K562 (cell line): ENCODE measurements around the gene S100G. TPM values are rescaled to one million over a fixed set of nuclear protein-coding genes. Genes with fewer than 3 reads are reported as not detected.
A peak's percentile ranks its signal among the peaks of the same experiment; 100 is the strongest.

Source experiments
- ESRRB ChIP-seq: fragments of 250-450 bp; sonication (Bioruptor Pico); IDR thresholded peaks from 2 replicates; pipeline ENCODE4 v1.5.0; 2020; ENCODE audit warnings: mild to moderate bottlenecking, moderate library complexity, borderline replicate concordance
- NCOA1 ChIP-seq: fragments of 450-650 bp; IDR thresholded peaks from 2 replicates; pipeline ENCODE4 v1.6.1; 2016; ENCODE audit warnings: low read depth
- NFATC3 ChIP-seq: fragments of 450-650 bp; IDR thresholded peaks from 2 replicates; pipeline ENCODE4 v1.6.1; 2017; ENCODE audit warnings: mild to moderate bottlenecking
- PPARD ChIP-seq: fragments of 250-450 bp; sonication (Bioruptor Pico); IDR thresholded peaks from 2 replicates; pipeline ENCODE4 v1.8.0; 2022; ENCODE audit warnings: inconsistent platforms, mild to moderate bottlenecking, moderate library complexity
- ZNF707 ChIP-seq: fragments of 250-450 bp; sonication (Bioruptor Pico); conservative IDR thresholded peaks from 2 replicates; pipeline ENCODE4 v1.8.0; 2022; ENCODE audit warnings: inconsistent platforms, mild to moderate bottlenecking, moderate library complexity
- polyA plus RNA-seq, 8 experiments: library from polyadenylated mRNA; depleted of rRNA in 4 of 8; stranded (reverse) in 5 of 8; unstranded in 3 of 8; fragments of >200 nt; fragmentation: Nextera tagmentation in 2 of 8; fragmentation: Illumina TruSeq in 1 of 8; extraction: Ambion mirVana in 2 of 8; extraction: Trizol in 1 of 8; gene quantifications; 2 replicates each; pipeline versions ENCODE4 v1.2.1 to v1.2.3, GENCODE V29; 2011 to 2014; ENCODE audit warnings: inconsistent platforms in 1 of 8, missing spikeins in 1 of 8
- total RNA-seq, 7 experiments: library from RNA; depleted of rRNA in 6 of 7; stranded (reverse); fragments of >200 nt in 6 of 7; fragmentation: Illumina TruSeq in 2 of 7; extraction: Trizol in 2 of 7; gene quantifications; 2 replicates each; pipeline versions ENCODE4 v1.2.1 to v1.2.3, GENCODE V29; 2011 to 2021; ENCODE audit warnings: low replicate concordance in 1 of 7
- TF ChIP-seq, protein P1 (sequence below), 2 experiments: fragments of 450-650 bp; formaldehyde crosslinking in 1 of 2; IDR thresholded peaks; 2 replicates each; pipeline versions ENCODE4 v1.4.0 to v1.6.1; 2014 to 2020; ENCODE audit warnings: mild to moderate bottlenecking in 2 of 2, borderline replicate concordance in 1 of 2, low read depth in 1 of 2
- TF ChIP-seq, protein P2 (sequence below), 3 experiments: IDR thresholded peaks in 2 of 3; conservative IDR thresholded peaks in 1 of 3; 2 replicates each; pipeline ENCODE4 v1.5.1; 2011 to 2012; ENCODE audit warnings: low read length in 3 of 3, mild to moderate bottlenecking in 3 of 3, control low read depth in 2 of 3, improper control_type of control experiment in 1 of 3, inconsistent platforms in 1 of 3, low read depth in 1 of 3, mixed read lengths in 1 of 3, moderate library complexity in 1 of 3; ENCODE audit not compliant: insufficient read depth in 2 of 3
- TF ChIP-seq, protein P3 (sequence below), 3 experiments: fragments of 200-800 bp in 1 of 3; fragments of 250-450 bp in 1 of 3; fragments of 450-650 bp in 1 of 3; sonication (Bioruptor Pico) in 1 of 3; sonication (Bioruptor generic) in 1 of 3; formaldehyde crosslinking in 1 of 3; IDR thresholded peaks; 2 replicates each; pipeline versions ENCODE4 v1.6.1 to v1.8.0; 2016 to 2022; ENCODE audit warnings: mild to moderate bottlenecking in 2 of 3, missing genetic modification characterization in 2 of 3, missing compliant biosample characterization in 1 of 3, moderate library complexity in 1 of 3

S100G gene
- total and polyA plus RNA-seq, 9 of the 15 experiments (the other 6 are each of a cell fraction or from before 2014, with no cell fraction given) = not detected

DNA sequence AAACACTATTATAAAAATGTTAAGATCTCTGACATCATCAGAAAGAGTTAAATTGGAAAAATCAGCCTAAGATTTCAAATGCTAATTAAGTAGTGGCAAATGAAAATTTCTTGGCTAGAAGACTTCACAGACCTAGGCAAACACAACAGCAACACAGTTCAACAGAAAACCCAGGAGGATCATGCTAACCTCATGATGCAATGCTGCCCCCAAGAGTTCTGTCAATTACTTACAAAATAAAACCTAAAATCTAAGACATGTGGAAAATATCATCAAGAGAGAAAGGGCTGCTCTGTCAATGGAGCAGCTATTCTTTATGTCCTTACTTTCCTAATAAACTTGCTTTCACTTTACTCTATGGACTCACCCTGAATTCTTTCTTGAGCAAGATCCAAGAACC is 21.0 kb downstream of the S100G start (continued):
- TF ChIP-seq, protein P1, sequence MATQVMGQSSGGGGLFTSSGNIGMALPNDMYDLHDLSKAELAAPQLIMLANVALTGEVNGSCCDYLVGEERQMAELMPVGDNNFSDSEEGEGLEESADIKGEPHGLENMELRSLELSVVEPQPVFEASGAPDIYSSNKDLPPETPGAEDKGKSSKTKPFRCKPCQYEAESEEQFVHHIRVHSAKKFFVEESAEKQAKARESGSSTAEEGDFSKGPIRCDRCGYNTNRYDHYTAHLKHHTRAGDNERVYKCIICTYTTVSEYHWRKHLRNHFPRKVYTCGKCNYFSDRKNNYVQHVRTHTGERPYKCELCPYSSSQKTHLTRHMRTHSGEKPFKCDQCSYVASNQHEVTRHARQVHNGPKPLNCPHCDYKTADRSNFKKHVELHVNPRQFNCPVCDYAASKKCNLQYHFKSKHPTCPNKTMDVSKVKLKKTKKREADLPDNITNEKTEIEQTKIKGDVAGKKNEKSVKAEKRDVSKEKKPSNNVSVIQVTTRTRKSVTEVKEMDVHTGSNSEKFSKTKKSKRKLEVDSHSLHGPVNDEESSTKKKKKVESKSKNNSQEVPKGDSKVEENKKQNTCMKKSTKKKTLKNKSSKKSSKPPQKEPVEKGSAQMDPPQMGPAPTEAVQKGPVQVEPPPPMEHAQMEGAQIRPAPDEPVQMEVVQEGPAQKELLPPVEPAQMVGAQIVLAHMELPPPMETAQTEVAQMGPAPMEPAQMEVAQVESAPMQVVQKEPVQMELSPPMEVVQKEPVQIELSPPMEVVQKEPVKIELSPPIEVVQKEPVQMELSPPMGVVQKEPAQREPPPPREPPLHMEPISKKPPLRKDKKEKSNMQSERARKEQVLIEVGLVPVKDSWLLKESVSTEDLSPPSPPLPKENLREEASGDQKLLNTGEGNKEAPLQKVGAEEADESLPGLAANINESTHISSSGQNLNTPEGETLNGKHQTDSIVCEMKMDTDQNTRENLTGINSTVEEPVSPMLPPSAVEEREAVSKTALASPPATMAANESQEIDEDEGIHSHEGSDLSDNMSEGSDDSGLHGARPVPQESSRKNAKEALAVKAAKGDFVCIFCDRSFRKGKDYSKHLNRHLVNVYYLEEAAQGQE (IDR thresholded peaks at IDR 0.05; ENCODE audit: borderline replicate concordance) = peak; percentile 58; the same call in 1 of the 2 replicates
- TF ChIP-seq, protein P1 (CRISPR knock-in tag; IDR thresholded peaks at IDR 0.05; ENCODE audit: low read depth) = no peak
- TF ChIP-seq NCOA1 (no peak), ESRRB (CRISPR knock-in tag) (no peak), NFATC3 (no peak), PPARD (CRISPR knock-in tag) (no peak), ZNF707 (CRISPR knock-in tag) (no peak)
- TF ChIP-seq, protein P2, sequence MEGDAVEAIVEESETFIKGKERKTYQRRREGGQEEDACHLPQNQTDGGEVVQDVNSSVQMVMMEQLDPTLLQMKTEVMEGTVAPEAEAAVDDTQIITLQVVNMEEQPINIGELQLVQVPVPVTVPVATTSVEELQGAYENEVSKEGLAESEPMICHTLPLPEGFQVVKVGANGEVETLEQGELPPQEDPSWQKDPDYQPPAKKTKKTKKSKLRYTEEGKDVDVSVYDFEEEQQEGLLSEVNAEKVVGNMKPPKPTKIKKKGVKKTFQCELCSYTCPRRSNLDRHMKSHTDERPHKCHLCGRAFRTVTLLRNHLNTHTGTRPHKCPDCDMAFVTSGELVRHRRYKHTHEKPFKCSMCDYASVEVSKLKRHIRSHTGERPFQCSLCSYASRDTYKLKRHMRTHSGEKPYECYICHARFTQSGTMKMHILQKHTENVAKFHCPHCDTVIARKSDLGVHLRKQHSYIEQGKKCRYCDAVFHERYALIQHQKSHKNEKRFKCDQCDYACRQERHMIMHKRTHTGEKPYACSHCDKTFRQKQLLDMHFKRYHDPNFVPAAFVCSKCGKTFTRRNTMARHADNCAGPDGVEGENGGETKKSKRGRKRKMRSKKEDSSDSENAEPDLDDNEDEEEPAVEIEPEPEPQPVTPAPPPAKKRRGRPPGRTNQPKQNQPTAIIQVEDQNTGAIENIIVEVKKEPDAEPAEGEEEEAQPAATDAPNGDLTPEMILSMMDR (IDR thresholded peaks at IDR 0.05 in 2 of 3, conservative IDR thresholded peaks at IDR 0.05 in 1 of 3; ENCODE audit: insufficient read depth in 2 of 3, low read depth in 1 of 3, low read length in 3 of 3) = peak; percentile 40 to 68 (median 47); a peak in 4 of 6 replicates
- TF ChIP-seq, protein P3, sequence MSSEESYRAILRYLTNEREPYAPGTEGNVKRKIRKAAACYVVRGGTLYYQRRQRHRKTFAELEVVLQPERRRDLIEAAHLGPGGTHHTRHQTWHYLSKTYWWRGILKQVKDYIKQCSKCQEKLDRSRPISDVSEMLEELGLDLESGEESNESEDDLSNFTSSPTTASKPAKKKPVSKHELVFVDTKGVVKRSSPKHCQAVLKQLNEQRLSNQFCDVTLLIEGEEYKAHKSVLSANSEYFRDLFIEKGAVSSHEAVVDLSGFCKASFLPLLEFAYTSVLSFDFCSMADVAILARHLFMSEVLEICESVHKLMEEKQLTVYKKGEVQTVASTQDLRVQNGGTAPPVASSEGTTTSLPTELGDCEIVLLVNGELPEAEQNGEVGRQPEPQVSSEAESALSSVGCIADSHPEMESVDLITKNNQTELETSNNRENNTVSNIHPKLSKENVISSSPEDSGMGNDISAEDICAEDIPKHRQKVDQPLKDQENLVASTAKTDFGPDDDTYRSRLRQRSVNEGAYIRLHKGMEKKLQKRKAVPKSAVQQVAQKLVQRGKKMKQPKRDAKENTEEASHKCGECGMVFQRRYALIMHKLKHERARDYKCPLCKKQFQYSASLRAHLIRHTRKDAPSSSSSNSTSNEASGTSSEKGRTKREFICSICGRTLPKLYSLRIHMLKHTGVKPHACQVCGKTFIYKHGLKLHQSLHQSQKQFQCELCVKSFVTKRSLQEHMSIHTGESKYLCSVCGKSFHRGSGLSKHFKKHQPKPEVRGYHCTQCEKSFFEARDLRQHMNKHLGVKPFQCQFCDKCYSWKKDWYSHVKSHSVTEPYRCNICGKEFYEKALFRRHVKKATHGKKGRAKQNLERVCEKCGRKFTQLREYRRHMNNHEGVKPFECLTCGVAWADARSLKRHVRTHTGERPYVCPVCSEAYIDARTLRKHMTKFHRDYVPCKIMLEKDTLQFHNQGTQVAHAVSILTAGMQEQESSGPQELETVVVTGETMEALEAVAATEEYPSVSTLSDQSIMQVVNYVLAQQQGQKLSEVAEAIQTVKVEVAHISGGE (CRISPR knock-in tag; IDR thresholded peaks at IDR 0.05) = no peak
- TF ChIP-seq, all 486 proteins: peak for 7
